SU-DHL-6 (cell line): Measurements from ENCODE around the gene SLC8A2.

Source experiments
- H2AFZ ChIP-seq: fragments of 200-600 bp; sonication (generic); 2 replicates; pipeline ENCODE4 v1.6.1; 2014; ENCODE audit warnings: low read depth, mild to moderate bottlenecking, moderate library complexity, mixed read lengths, antibody characterized with exemption, low read length; ENCODE audit not compliant: severe bottlenecking
- H3F3A ChIP-seq: fragments of 200-600 bp; shearing (Covaris generic); 2 replicates; pipeline ENCODE4 v1.6.0; 2016; ENCODE audit warnings: antibody characterized with exemption, mild to moderate bottlenecking; ENCODE audit not compliant: insufficient read depth
- H3K27ac ChIP-seq: fragments of 200-600 bp; sonication (generic); 2 replicates; pipeline ENCODE4 v1.5.1; 2016; ENCODE audit warnings: low read depth, mild to moderate bottlenecking, low read length, moderate library complexity, mixed read lengths
- H3K27me3 ChIP-seq: fragments of 200-600 bp; sonication (generic), shearing (Covaris generic); 2 replicates; pipeline ENCODE4 v1.6.0; 2014; ENCODE audit warnings: mild to moderate bottlenecking, low read length
- H3K36me3 ChIP-seq: fragments of 200-600 bp; sonication (generic); 2 replicates; pipeline ENCODE4 v1.6.1; 2014; ENCODE audit warnings: mild to moderate bottlenecking, low read length, mixed read lengths
- H3K4me2 ChIP-seq: fragments of 300-600, 200-600 bp; shearing (Covaris generic), sonication (generic); 2 replicates; pipeline ENCODE4 v1.6.0; 2014; ENCODE audit warnings: low read length, low read depth, mild to moderate bottlenecking; ENCODE audit not compliant: poor library complexity, severe bottlenecking
- H3K4me3 ChIP-seq: fragments of 200-600 bp; sonication (generic); 2 replicates; pipeline ENCODE4 v1.5.1; 2014; ENCODE audit warnings: antibody characterized with exemption, low read length, mild to moderate bottlenecking, mixed read lengths; ENCODE audit not compliant: insufficient read depth, poor library complexity, severe bottlenecking
- H3K79me2 ChIP-seq: fragments of 200-600 bp; sonication (generic); 2 replicates; pipeline ENCODE4 v1.6.1; 2014; ENCODE audit warnings: mild to moderate bottlenecking, low read length, moderate library complexity; ENCODE audit not compliant: insufficient read depth
- H3K9ac ChIP-seq: fragments of 200-600 bp; sonication (generic); 2 replicates; pipeline ENCODE4 v1.7.0; 2014; ENCODE audit warnings: mild to moderate bottlenecking, low read length
- H3K9me2 ChIP-seq: fragments of 200-600 bp; sonication (generic); replicated peaks from 2 replicates; pipeline ENCODE4 v1.6.1; 2014; ENCODE audit warnings: low read length; ENCODE audit not compliant: insufficient read depth
- H3K9me3 ChIP-seq: fragments of 200-600 bp; sonication (generic); 2 replicates; pipeline ENCODE4 v1.6.1; 2014; ENCODE audit warnings: low read length, mixed read lengths; ENCODE audit not compliant: insufficient read depth
- H4K20me1 ChIP-seq: fragments of 200-600 bp; sonication (generic); 2 replicates; pipeline ENCODE4 v1.6.1; 2014; ENCODE audit warnings: low read depth, mild to moderate bottlenecking, antibody characterized with exemption, low read length, moderate library complexity, mixed read lengths
- EZH2phosphoT487 ChIP-seq: fragments of 200-600 bp; sonication (generic), shearing (Covaris generic); conservative IDR thresholded peaks from 2 replicates; pipeline ENCODE4 v1.6.1; 2018; ENCODE audit warnings: mild to moderate bottlenecking, antibody characterized with exemption, low read length, moderate library complexity, mixed read lengths
- TF ChIP-seq, protein P1 (sequence below): fragments of 200-600 bp; sonication (generic); IDR thresholded peaks from one replicate; pipeline ENCODE4 v1.5.1; 2017; ENCODE audit warnings: antibody characterized with exemption, mild to moderate bottlenecking, low read length, moderate library complexity; ENCODE audit not compliant: insufficient read depth, poor library complexity, severe bottlenecking

Gene SLC8A2

DNA sequence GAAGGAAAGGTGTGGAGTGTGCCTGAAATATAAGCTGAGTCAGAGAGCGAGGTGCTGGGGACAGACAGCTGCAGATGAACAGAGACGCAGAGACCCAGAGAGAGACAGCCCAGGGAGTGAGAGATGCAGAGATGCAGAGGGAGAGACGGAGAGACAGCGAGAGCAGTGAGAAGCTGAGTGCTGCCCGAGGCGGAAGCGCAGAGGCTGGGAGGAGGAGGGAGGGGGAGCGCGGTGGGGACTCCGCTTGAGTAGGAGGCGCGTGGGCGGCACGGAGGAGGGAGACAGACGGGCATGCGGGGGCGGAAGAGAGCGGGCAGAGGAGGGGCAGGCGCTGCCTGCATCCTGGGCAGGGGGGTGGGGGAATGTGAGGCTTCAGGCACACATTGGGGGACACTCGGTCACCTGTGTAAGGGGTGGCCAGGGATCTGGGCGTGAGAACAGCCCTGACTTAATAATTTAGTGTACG is 25.7 kb downstream of the SLC8A2 start:
- Histone ChIP-seq H3K9me2 (no peaks in the 10 kb centered on the region), H3K9ac (no peak overlapping the region), H3K27me3 (no peaks in the 10 kb centered on the region), H3F3A (no peaks in the 10 kb centered on the region), H3K9me3 (no peaks in the 10 kb centered on the region), H3K4me3 (no peak overlapping the region), H3K36me3 (no peaks in the 10 kb centered on the region), H3K79me2 (no peaks in the 10 kb centered on the region), H2AFZ (no peak overlapping the region), H3K4me2 (no peak overlapping the region), H4K20me1 (no peaks in the 10 kb centered on the region), H3K27ac (no peak overlapping the region)
- no peak for TF ChIP-seq EZH2phosphoT487
- TF ChIP-seq, protein P1, sequence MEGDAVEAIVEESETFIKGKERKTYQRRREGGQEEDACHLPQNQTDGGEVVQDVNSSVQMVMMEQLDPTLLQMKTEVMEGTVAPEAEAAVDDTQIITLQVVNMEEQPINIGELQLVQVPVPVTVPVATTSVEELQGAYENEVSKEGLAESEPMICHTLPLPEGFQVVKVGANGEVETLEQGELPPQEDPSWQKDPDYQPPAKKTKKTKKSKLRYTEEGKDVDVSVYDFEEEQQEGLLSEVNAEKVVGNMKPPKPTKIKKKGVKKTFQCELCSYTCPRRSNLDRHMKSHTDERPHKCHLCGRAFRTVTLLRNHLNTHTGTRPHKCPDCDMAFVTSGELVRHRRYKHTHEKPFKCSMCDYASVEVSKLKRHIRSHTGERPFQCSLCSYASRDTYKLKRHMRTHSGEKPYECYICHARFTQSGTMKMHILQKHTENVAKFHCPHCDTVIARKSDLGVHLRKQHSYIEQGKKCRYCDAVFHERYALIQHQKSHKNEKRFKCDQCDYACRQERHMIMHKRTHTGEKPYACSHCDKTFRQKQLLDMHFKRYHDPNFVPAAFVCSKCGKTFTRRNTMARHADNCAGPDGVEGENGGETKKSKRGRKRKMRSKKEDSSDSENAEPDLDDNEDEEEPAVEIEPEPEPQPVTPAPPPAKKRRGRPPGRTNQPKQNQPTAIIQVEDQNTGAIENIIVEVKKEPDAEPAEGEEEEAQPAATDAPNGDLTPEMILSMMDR: no peak

DNA sequence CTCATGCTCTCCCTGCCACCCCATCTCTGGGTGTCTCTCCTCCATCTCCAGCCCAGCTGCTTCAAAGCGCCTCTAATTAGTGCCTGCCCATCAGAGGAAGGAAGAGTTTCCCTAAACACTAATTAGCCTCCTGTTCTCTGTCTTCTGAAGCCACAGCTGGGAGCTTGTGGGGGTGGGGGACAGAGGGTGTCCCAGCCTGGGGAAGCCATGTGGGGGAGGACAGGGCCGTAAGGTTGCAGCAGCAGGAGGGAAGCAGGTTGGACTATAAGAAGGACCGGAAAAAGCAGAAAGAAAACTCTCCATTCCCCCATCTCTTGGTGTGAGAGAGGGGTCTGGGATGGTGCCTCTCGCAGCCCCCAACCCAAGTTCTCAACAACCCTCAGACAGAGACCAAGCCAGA is 26.2 kb downstream of the SLC8A2 start:
- Histone ChIP-seq H3K9me2 (no peaks in the 10 kb centered on the region), H3K9ac (no peak overlapping the region), H3F3A (no peaks in the 10 kb centered on the region), H2AFZ (no peak overlapping the region), H4K20me1 (no peaks in the 10 kb centered on the region), H3K4me2 (no peak overlapping the region), H3K27me3 (no peaks in the 10 kb centered on the region), H3K27ac (no peak overlapping the region), H3K9me3 (no peaks in the 10 kb centered on the region), H3K4me3 (no peak overlapping the region), H3K79me2 (no peaks in the 10 kb centered on the region), H3K36me3 (no peaks in the 10 kb centered on the region)
- TF ChIP-seq, protein P1: no peak
- TF ChIP-seq EZH2phosphoT487: no peak

DNA sequence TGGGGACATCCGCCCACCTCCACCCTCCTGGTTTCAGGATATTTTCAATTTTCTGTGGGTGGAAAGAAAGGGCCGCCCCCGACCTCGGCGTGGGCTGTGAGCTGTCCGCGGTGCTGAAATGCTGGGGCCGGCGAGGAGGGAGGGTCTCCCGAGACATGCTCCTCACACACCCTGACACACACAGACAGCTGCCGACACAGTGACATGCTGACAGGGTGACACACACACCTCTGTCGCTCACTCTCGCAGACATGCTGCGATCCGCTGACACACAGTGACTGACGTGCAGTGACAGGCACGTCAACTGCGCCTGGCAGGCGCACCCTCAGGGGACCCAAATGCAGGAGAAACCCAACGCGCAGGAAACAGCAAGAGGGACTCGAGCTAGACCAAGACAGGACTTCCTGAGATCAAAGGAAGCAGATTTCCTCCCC is 27.3 kb downstream of the SLC8A2 start:
- no peak overlapping the region for H3K9ac ChIP-seq
- no peak overlapping the region for H2AFZ ChIP-seq
- no peak overlapping the region for H3K4me2 ChIP-seq
- H3K9me2 ChIP-seq: no peaks in the 10 kb centered on the region
- no peak for TF ChIP-seq EZH2phosphoT487
- TF ChIP-seq, protein P1: no peak
- H3K27ac ChIP-seq: no peak overlapping the region
- H3K4me3 ChIP-seq: no peak overlapping the region
- H4K20me1 ChIP-seq: no peaks in the 10 kb centered on the region
- H3K79me2 ChIP-seq: no peaks in the 10 kb centered on the region
- H3K36me3 ChIP-seq: no peaks in the 10 kb centered on the region
- no peaks in the 10 kb centered on the region for H3K9me3 ChIP-seq
- H3K27me3 ChIP-seq: no peaks in the 10 kb centered on the region
- no peaks in the 10 kb centered on the region for H3F3A ChIP-seq
